ENCODE data around the gene INTS15. TPM values are rescaled to one million over a fixed set of nuclear protein-coding genes. Genes with fewer than 3 reads are reported as not detected.

The INTS15 gene
- polyA plus RNA-seq, 1 donor from 2014 or later = 36.2 TPM

DNA sequence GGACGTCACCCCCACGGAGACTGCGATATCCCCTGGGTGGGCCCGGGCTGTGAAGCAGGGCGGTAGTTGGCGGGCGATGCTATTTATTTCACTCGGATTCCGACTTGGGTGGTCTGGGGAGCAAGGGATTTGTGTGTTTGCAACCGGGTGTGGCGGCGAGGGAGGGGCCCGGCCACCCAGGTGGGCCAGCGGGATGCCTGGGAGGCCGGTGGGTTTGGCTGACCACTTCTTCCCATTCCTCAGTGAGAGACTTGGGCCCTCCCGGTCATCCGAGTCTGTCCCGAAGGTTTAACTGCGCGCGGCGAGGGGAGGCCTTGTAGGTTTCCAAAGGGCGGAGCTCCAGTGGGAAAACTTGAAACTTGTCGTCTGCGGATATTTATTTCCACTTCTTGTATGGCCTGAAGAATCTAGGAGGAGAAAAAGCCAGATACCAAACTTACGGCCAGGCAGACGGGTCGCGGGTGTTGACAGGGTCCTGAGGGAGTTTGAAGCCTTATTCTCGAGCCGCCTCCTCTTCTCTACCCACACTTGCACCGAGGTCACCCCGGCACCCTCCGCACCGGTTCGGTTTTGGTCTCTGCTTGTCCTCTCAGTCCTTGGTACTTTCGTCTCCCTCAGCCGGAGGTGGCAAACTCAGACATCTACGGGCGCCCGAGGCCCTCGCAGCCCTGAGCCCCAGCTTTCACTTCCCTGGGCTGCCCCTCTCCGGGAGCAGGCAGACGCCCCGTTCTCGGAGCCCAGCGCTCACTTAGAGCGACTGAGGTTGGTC is 65.2 kb downstream of the INTS15 start:
- H3K27ac ChIP-seq (ENCODE audit: low read length) = no peak overlapping the region
- TF ChIP-seq RAD21 (conservative IDR thresholded peaks at IDR 0.05) (no peak), REST (IDR thresholded peaks at IDR 0.05; ENCODE audit: borderline replicate concordance) (no peak), CTCF (IDR thresholded peaks at IDR 0.05; ENCODE audit: poor library complexity, severe bottlenecking) (no peak), TAF1 (IDR thresholded peaks at IDR 0.05; ENCODE audit: low read depth) (no peak), EZH2 (IDR thresholded peaks at IDR 0.05; ENCODE audit: borderline replicate concordance, insufficient read depth, low read length, poor library complexity, severe bottlenecking) (no peak), SMC3 (conservative IDR thresholded peaks at IDR 0.05; ENCODE audit: poor library complexity) (no peak), EP300 (conservative IDR thresholded peaks at IDR 0.05; ENCODE audit: poor library complexity, severe bottlenecking) (no peak), MXI1 (conservative IDR thresholded peaks at IDR 0.05; ENCODE audit: poor library complexity, severe bottlenecking) (no peak)
- no peak overlapping the region for H2AFZ ChIP-seq (ENCODE audit: low read depth, low read length)
- H3F3A ChIP-seq (ENCODE audit: insufficient read depth, low read length, poor library complexity, severe bottlenecking) = no peaks in the 10 kb centered on the region
- no peaks in the 10 kb centered on the region for H3K79me2 ChIP-seq (replicated peaks; ENCODE audit: insufficient read depth, low read length)
- H3K9ac ChIP-seq (ENCODE audit: low read length) = no peak overlapping the region
- no peaks in the 10 kb centered on the region for H3K9me2 ChIP-seq (ENCODE audit: insufficient read depth, low read length)
- H4K20me1 ChIP-seq (ENCODE audit: insufficient read depth) = no peaks in the 10 kb centered on the region
- H3K4me3 ChIP-seq (ENCODE audit: low read length) = no peak overlapping the region
- H3K9me3 ChIP-seq (ENCODE audit: low read length) = peaks cover 9% of the 10 kb centered on the region
- H3K27me3 ChIP-seq (ENCODE audit: insufficient read depth, low read depth, low read length) = no peaks in the 10 kb centered on the region
- H3K4me2 ChIP-seq (ENCODE audit: low read length) = no peak overlapping the region
- H3K36me3 ChIP-seq (ENCODE audit: insufficient read depth, low read length) = peaks cover 24% of the 10 kb centered on the region

DNA sequence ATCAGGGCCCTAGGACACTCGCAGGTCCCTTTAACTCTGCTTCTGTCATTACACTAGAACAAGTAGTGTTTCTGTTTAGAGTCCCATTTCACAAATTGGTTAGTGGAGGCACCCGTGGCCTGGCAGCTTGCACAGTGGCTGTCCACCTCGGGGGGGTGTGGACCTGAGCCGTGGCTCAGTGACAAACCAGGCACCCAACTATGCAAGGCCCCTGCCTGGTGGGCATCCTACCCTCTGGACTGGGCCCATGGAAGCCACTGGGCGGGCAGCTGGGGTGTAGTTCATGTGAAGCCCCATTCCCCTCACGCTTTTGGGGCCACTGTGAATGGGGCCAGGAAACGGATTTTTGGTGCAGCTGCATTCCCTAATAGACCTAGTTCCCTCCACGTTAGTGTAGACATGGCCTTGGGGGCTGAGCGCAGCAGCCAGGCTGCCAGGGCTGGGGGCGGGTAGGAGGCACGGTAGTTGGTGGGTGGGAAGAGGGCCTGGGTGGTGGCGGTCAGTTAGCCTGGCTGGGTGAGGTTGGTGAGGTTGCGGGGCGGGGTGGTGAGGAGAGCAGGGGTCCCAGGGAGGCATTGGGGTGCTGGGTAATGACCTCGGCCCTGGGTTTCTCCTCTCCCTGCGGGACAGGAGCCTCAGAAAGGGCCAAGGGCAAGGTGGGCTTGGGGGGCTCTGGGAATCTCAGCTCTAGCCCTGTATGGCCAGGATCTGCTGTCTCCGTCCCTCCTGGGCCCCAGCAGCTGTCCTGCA is 66.0 kb downstream of the INTS15 start:
- no peak overlapping the region for H2AFZ ChIP-seq (ENCODE audit: low read depth, low read length)
- H3K36me3 ChIP-seq (ENCODE audit: insufficient read depth, low read length) = peaks cover 16% of the 10 kb centered on the region
- H3K79me2 ChIP-seq (replicated peaks; ENCODE audit: insufficient read depth, low read length) = no peaks in the 10 kb centered on the region
- H3K27ac ChIP-seq (ENCODE audit: low read length) = no peak overlapping the region
- H3K9me3 ChIP-seq (ENCODE audit: low read length) = peaks cover 4% of the 10 kb centered on the region
- H3F3A ChIP-seq (ENCODE audit: insufficient read depth, low read length, poor library complexity, severe bottlenecking) = no peaks in the 10 kb centered on the region
- no peak overlapping the region for H3K4me2 ChIP-seq (ENCODE audit: low read length)
- no peaks in the 10 kb centered on the region for H3K27me3 ChIP-seq (ENCODE audit: insufficient read depth, low read depth, low read length)
- no peak overlapping the region for H3K4me3 ChIP-seq (ENCODE audit: low read length)
- TF ChIP-seq EZH2 (IDR thresholded peaks at IDR 0.05; ENCODE audit: borderline replicate concordance, insufficient read depth, low read length, poor library complexity, severe bottlenecking) = no peak
- no peak for TF ChIP-seq RAD21 (conservative IDR thresholded peaks at IDR 0.05)
- TF ChIP-seq TAF1 (IDR thresholded peaks at IDR 0.05; ENCODE audit: low read depth) = no peak
- TF ChIP-seq REST (IDR thresholded peaks at IDR 0.05; ENCODE audit: borderline replicate concordance) = no peak
- TF ChIP-seq MXI1 (conservative IDR thresholded peaks at IDR 0.05; ENCODE audit: poor library complexity, severe bottlenecking) = no peak
- no peak for TF ChIP-seq POLR2AphosphoS5 (IDR thresholded peaks at IDR 0.05)
- TF ChIP-seq EP300 (conservative IDR thresholded peaks at IDR 0.05; ENCODE audit: poor library complexity, severe bottlenecking) = no peak
- TF ChIP-seq CTCF (IDR thresholded peaks at IDR 0.05; ENCODE audit: poor library complexity, severe bottlenecking) = no peak
- no peak for TF ChIP-seq SMC3 (conservative IDR thresholded peaks at IDR 0.05; ENCODE audit: poor library complexity)
- no peak overlapping the region for H3K9ac ChIP-seq (ENCODE audit: low read length)
- H3K9me2 ChIP-seq (ENCODE audit: insufficient read depth, low read length) = no peaks in the 10 kb centered on the region
- H4K20me1 ChIP-seq (ENCODE audit: insufficient read depth) = no peaks in the 10 kb centered on the region
